GM10266 (cell line): ENCODE measurements around the gene VRK3.
A peak's percentile ranks its signal among the peaks of the same experiment; 100 is the strongest.

Experiments used
- DNase-seq: peaks from one replicate; pipeline ENCODE4 v3.0.0; 2012; ENCODE audit errors: extremely low spot score
- TF ChIP-seq, protein P1 (sequence below): IDR thresholded peaks from 2 replicates; pipeline ENCODE4 v1.5.1; 2012; ENCODE audit warnings: mild to moderate bottlenecking, low read depth; ENCODE audit not compliant: control insufficient read depth, insufficient read depth; ENCODE audit errors: missing control alignments

The VRK3 gene

DNA sequence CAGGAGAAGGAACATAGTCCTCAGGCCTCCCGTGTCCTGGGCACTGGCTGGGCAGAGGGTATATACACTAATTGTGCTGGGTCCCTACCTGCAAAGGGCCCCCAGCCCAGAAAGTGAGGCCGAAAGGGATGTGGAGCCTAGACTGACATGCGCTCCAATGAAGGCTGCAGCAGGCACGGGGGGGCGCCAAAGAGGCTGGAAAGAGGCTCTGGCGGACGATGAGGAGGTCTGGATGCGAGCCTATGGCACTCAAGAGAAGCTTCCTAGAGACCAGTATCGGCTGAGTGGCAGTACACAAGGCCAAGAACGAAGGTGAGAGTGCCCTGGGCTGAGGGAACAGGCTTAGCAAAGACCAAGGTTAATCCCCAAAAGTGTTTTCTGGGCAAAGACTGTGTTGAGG lies 16.6 kb downstream of the VRK3 start:
- TF ChIP-seq, protein P1, sequence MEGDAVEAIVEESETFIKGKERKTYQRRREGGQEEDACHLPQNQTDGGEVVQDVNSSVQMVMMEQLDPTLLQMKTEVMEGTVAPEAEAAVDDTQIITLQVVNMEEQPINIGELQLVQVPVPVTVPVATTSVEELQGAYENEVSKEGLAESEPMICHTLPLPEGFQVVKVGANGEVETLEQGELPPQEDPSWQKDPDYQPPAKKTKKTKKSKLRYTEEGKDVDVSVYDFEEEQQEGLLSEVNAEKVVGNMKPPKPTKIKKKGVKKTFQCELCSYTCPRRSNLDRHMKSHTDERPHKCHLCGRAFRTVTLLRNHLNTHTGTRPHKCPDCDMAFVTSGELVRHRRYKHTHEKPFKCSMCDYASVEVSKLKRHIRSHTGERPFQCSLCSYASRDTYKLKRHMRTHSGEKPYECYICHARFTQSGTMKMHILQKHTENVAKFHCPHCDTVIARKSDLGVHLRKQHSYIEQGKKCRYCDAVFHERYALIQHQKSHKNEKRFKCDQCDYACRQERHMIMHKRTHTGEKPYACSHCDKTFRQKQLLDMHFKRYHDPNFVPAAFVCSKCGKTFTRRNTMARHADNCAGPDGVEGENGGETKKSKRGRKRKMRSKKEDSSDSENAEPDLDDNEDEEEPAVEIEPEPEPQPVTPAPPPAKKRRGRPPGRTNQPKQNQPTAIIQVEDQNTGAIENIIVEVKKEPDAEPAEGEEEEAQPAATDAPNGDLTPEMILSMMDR, result peak; percentile 19
- DNase-seq, result no peak

DNA sequence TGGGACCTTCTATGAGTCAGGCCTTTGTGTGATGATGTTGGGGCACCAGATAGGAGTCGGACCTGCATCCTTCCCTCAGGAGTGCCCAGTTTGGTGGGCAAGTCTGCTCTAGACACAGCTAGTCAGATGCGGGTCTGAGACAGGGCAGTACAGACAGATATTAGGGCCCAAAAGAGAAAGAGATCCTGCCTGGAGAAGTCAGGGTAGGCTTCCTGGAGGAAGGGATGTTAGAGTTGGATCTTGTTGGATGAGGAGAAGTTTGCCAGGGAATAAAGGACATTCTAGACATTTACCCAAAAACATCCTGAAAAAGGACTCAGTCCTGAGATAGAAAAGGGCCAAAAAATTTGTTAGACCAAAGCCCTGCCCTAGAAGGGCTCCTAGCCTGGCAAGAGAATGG lies 17.2 kb downstream of the VRK3 start:
- no peak for DNase-seq
- TF ChIP-seq, protein P1, result no peak

DNA sequence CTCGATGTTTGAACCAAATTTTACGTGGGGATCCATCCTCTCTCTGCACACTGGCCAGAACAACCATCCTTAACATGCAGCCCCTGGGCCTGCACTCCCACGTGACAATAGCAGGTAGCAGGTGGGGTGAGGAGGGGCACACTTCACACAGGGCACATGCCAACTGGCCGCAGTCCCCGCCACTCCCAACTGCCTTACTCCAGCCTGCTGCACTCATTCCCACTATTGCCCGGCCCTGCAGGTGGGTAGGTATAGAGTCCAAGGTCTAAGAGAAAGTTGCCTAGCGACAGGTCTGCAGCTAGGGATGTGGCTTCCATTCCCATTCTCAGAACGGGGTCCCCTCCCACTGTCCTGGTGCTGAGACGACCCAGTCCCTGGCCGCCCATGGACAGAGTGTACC lies 18.0 kb downstream of the VRK3 start:
- TF ChIP-seq, protein P1, result no peak
- no peak for DNase-seq

DNA sequence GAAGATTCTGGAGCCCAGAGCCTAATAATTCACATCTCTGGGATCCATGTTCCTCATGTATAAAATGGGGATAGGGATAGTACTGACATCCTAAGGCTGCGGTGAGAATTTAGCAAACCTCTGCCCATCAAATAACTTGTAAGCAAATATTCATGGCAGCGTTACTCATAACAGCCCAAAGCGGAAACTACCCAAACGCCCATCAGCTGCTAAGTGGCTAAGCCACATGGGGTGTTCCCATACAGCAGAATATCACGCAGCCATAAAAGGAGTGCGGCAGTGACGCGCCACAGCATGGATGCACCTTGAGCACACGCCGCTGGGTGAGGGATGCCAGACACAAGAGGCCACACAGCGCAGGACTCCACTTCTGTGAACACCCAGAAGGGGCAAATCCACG lies 19.7 kb downstream of the VRK3 start:
- DNase-seq, result no peak
- TF ChIP-seq, protein P1, result no peak

DNA sequence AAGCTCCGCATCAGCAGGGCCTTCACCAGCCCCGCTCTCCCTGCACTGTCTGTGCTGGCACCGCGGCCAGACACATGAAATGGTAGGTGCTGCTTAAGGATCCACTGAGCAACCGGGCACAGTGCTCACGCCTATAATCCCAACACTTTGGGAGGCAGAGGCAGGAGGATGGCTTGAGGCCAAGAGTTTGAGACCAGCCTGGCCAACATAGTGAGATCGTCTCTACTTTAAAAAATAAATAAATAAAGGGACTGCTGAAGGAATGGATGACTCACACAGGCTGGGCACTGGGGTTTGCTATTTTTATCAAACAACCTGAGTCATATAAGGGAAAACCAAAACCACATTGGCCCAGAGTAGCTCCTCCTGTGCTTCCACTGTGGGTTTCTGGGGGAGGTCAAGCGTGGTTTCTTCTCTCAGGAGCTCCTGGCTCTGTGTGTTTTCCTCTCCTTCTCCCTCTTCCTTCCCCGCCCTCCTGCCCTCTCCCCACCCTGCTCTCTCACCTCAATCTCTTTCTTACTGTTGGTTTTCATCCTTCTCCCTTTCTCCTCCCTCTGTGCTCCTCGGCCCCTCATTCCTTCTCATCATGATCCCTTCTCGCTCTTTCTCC lies 21.3 kb downstream of the VRK3 start:
- TF ChIP-seq, protein P1, result no peak
- DNase-seq, result peak; percentile 57

DNA sequence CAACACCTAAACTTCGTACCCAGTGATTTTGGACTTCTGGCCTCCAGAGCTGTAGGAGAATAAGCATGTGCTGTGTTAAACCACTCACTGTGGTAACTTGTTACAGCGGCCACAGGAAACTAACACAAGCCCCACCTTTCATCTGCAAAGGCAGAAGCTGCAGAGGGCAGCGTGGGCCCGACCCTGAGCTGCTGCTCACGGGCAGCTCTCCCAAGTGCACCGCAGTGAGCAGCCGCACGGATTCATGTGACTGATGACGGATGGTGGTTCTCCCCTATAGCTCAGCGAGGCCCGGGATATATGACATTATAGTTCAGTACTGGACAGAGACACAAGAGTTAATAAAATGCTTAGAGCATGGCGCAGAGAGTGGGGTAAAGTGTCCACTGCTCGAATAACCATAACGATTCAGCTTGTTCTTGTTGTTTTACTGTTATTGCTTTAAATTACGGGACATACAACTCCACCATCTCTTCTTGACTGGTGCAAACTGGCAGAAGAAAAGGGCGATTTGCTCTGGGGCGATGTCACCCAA lies 21.9 kb downstream of the VRK3 start:
- TF ChIP-seq, protein P1, result no peak

DNA sequence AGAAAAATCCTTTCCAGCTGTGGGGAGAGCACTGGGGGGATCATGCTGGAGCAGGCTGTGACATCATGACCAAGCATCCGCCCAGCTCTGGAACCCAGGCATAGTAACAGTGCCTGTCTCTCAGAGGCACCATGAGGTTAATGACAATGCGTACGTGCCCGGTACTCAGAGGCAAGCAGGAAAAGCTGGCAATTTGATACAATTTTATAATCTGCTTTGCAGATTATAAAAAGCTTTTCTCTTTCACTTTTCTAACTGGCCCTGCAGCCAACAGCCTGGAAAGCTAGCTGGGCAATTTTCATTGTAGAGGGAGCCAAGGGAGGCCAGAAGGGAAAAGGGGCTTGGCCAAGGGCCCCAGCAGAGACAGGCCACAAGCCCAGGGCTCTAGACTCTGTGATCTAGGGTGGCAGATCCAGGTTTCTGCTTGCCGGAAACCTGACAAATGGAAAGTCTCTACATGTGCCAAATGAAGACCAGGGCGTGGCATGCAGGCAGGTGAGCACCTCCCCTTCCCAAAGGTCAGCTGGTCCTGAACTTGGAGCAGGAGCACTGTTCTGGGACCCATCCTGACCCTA lies 22.7 kb downstream of the VRK3 start:
- TF ChIP-seq, protein P1, result no peak
- DNase-seq, result no peak

More for the DNA sequence above, 21.9 kb downstream of the VRK3 start:
- DNase-seq, result no peak
